ENCODE measurements around the gene OCA2.

Gene OCA2

GRCh38 chr15:28051955-28052633, 47.0 kb downstream of the OCA2 start:
- no peak overlapping the region for H3K4me3 ChIP-seq (replicated peaks; ENCODE audit: low read depth, low read length)
- no peak for DNase-seq (ENCODE audit: low read depth)
- TF ChIP-seq CTCF (IDR thresholded peaks at IDR 0.05; ENCODE audit: low read length, missing control alignments), result no peak

DNA sequence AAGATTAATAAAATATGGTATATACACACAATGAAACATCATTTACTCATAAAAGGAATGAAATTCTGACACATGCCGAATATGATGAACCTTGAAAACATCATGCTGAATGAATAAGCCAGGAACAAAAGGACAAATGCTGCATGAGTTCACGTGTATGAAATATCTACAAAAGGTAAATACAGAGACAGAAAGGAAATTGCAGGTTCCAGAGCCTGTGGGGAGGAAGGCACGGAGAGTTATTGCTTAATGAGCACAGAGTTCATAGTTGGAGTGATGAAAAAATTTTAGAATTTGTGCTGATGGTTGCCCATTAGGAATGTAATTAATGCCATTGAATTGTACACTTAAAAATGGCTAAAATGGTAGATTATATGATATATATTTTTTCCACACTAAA, 49.5 kb downstream of the OCA2 start:
- no peak overlapping the region for H3K4me3 ChIP-seq (replicated peaks; ENCODE audit: low read depth, low read length)
- no peak for DNase-seq (ENCODE audit: low read depth)
- no peak for TF ChIP-seq CTCF (IDR thresholded peaks at IDR 0.05; ENCODE audit: low read length, missing control alignments)

GRCh38 chr15:28047277-28047676, 51.8 kb downstream of the OCA2 start:
- no peak overlapping the region for H3K4me3 ChIP-seq (replicated peaks; ENCODE audit: low read depth, low read length)
- no peak for DNase-seq (ENCODE audit: low read depth)
- no peak for TF ChIP-seq CTCF (IDR thresholded peaks at IDR 0.05; ENCODE audit: low read length, missing control alignments)

- no peak for DNase-seq (ENCODE audit: low read depth)
- no peak for TF ChIP-seq CTCF (IDR thresholded peaks at IDR 0.05; ENCODE audit: low read length, missing control alignments)
- H3K4me3 ChIP-seq (replicated peaks; ENCODE audit: low read depth, low read length), result no peak overlapping the region
Measured at GRCh38 chr15:28044121-28044672, 54.9 kb downstream of the OCA2 start.

- no peak for DNase-seq (ENCODE audit: low read depth)
- no peak for TF ChIP-seq CTCF (IDR thresholded peaks at IDR 0.05; ENCODE audit: low read length, missing control alignments)
- no peak overlapping the region for H3K4me3 ChIP-seq (replicated peaks; ENCODE audit: low read depth, low read length)
Measured at GRCh38 chr15:28043691-28044091, 55.4 kb downstream of the OCA2 start.

DNA sequence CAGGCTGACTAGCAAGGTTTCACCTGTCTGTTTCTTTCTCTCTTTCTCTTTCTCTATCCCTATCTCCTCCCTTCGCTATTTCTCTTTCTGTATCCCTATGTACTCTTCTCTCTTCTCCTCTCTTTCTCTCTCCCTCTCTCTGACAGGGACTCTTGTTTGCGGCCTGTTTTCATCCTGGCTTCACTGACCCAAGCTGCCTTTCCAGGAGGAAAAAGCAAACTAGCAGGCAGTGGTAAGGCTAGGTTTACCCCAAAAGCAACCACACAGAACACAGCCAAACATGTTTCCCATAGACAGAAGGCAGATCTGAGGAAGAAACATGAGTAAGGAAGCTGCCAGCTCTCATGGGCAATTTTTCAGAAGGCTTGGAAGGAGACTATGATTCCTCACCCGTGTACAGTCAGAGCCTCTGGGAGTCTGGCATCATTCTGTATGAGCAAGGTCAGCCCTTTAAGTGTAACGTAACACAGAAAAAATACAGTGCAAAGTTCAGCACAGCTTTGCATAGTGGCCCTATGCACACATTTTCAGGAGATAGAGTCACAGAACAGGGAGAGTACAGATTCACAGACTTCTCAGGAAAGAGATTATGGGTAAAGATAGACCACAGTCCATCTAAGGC, 61.0 kb downstream of the OCA2 start:
- H3K4me3 ChIP-seq (replicated peaks; ENCODE audit: low read depth, low read length), result no peak overlapping the region
- TF ChIP-seq CTCF (IDR thresholded peaks at IDR 0.05; ENCODE audit: low read length, missing control alignments), result no peak
- DNase-seq (ENCODE audit: low read depth), result no peak

Measured in fibroblast of pulmonary artery (primary cell).